ENCODE data around the gene SRRM2. TPM values are rescaled to one million over a fixed set of nuclear protein-coding genes. Genes with fewer than 3 reads are reported as not detected.

SRRM2 gene
- total RNA-seq, 1 experiment from 2014 or later: 746 TPM

DNA sequence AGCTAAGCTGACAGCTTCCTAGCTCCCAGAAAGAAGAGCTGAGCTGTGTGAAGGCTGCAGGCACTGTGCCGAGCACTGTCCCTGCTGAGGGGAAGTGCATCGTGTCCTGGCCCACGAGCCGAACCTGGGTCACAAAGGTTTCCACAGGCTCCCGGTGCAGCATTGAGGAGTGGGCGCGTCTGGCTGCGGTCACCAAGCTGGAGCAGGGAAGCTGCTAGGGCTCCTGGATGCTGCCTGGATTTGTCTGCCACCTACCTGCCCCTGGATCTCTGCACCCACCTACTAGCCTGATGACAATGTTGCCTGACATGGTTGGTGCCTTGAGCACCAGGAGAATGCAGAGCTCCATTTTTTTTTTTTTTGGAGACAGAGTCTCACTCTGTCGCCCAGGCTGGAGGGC, 6.5 kb upstream of the SRRM2 start:
- BruUV-seq (replicated peaks): no TSS peak
- no peak for TF ChIP-seq EZH2 (IDR thresholded peaks at IDR 0.05; ENCODE audit: low read depth)
- TF ChIP-seq, protein P1, sequence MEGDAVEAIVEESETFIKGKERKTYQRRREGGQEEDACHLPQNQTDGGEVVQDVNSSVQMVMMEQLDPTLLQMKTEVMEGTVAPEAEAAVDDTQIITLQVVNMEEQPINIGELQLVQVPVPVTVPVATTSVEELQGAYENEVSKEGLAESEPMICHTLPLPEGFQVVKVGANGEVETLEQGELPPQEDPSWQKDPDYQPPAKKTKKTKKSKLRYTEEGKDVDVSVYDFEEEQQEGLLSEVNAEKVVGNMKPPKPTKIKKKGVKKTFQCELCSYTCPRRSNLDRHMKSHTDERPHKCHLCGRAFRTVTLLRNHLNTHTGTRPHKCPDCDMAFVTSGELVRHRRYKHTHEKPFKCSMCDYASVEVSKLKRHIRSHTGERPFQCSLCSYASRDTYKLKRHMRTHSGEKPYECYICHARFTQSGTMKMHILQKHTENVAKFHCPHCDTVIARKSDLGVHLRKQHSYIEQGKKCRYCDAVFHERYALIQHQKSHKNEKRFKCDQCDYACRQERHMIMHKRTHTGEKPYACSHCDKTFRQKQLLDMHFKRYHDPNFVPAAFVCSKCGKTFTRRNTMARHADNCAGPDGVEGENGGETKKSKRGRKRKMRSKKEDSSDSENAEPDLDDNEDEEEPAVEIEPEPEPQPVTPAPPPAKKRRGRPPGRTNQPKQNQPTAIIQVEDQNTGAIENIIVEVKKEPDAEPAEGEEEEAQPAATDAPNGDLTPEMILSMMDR (conservative IDR thresholded peaks at IDR 0.05): no peak
- no peak overlapping the region for H3K27ac ChIP-seq
- H3F3A ChIP-seq (ENCODE audit: insufficient read depth, low read depth): 0 out of 2 replicates have a peak, but pooled peaks cover 2% of the 10 kb centered on the region
- intact Hi-C loops (cut with micrococcal nuclease; ENCODE audit: unreplicated experiment): no loop called here
- H3K4me3 ChIP-seq: no peak overlapping the region
- POLR2A ChIA-PET (ENCODE audit: unreplicated experiment): interaction anchor here (0.6 to 0.7 kb wide), 3 partner anchors 46 to 223 kb away, joined by 3 to 19 read pairs (median 3); no protein-coding TSS in a partner anchor
- no peaks in the 10 kb centered on the region for H3K9me3 ChIP-seq (ENCODE audit: insufficient read depth, low read depth)
- H3K79me2 ChIP-seq (ENCODE audit: low read depth): peaks cover 17% of the 10 kb centered on the region
- H3K9me2 ChIP-seq (ENCODE audit: insufficient read depth): no peaks in the 10 kb centered on the region
- no peak for DNase-seq
- no peak overlapping the region for H2AFZ ChIP-seq
- no peaks in the 10 kb centered on the region for H3K27me3 ChIP-seq (ENCODE audit: insufficient read depth, low read depth)
- CTCF ChIA-PET: no interaction called here
- H3K4me2 ChIP-seq: no peak overlapping the region
- H3K36me3 ChIP-seq (ENCODE audit: low read depth): no peaks in the 10 kb centered on the region
- peaks cover 8% of the 10 kb centered on the region for H3K4me1 ChIP-seq (replicated peaks; ENCODE audit: insufficient read depth)
- H4K20me1 ChIP-seq (ENCODE audit: insufficient read depth): no peaks in the 10 kb centered on the region

DNA sequence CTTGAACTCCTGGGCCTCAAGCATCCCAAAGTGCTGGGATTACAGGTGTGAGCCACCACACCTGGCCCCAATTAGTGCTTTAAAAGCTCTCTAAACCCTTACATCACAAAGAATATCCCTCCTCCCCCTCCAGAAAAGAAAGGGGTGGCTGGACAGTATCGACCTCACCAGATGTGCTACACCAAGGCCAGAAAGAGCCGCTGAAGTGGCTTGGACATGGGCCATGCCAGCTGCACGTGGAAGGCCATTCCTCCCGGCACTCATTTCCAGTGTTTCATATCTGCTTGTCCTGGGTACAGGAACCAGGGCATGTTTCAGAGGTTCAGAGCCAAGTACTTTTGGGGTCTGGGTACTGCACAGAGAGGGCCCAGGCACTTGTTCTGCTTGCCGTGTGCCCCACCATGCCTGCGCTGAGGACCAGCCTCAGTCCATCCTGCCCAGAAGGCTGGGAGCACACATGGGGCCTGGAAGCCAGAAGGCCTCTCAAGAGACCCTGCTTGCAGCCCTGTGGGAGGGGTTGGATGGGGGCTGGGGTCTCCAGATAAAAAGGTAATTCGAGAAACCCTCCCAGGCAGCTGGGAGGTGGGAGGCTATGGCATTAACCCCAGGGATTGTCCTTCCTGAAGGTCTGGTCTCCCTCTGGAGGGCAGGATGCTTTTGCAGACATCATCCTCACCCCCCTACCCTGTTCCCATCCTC, 3.5 kb upstream of the SRRM2 start:
- Histone ChIP-seq H3F3A (ENCODE audit: insufficient read depth, low read depth) (peaks cover 14% of the 10 kb centered on the region), H3K9me2 (ENCODE audit: insufficient read depth) (no peaks in the 10 kb centered on the region), H3K4me3 (no peak overlapping the region), H4K20me1 (ENCODE audit: insufficient read depth) (peaks cover 9% of the 10 kb centered on the region), H3K27ac (no peak overlapping the region), H3K4me2 (no peak overlapping the region), H3K9me3 (ENCODE audit: insufficient read depth, low read depth) (no peaks in the 10 kb centered on the region), H3K79me2 (ENCODE audit: low read depth) (peaks cover 33% of the 10 kb centered on the region), H2AFZ (no peak overlapping the region), H3K4me1 (replicated peaks; ENCODE audit: insufficient read depth) (peaks cover 12% of the 10 kb centered on the region), H3K27me3 (ENCODE audit: insufficient read depth, low read depth) (no peaks in the 10 kb centered on the region), H3K36me3 (ENCODE audit: low read depth) (0 out of 2 replicates have a peak, but pooled peaks cover 5% of the 10 kb centered on the region)
- DNase-seq: no peak
- intact Hi-C loops (cut with micrococcal nuclease; ENCODE audit: unreplicated experiment): no loop called here
- ChIA-PET CTCF (no interaction called here), POLR2A (ENCODE audit: unreplicated experiment) (no interaction called here)
- TF ChIP-seq EZH2 (IDR thresholded peaks at IDR 0.05; ENCODE audit: low read depth): no peak
- TF ChIP-seq, protein P1 (conservative IDR thresholded peaks at IDR 0.05): no peak
- BruUV-seq (replicated peaks): no TSS peak

DNA sequence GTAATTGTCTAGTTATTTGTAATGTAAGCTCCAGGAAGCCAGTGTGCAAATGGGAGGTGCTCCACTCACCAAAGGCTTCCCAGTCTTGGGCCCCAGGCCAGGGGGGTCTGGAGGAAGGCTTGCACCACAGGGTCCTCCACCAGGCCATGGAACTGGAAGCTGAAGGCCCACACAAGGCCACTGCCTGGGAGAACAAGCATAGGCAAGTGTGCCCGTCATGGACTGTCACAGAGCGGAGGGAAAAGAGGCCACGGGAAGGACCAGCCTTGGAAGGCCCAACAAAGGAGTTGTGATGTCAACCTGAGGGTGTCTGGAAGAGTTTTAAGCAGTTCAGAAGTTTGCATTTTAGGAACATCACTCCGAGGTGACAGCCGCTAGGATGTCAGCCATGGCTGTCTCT, 3.0 kb upstream of the SRRM2 start:
- POLR2A ChIA-PET (ENCODE audit: unreplicated experiment): no interaction called here
- Histone ChIP-seq H3F3A (ENCODE audit: insufficient read depth, low read depth) (peaks cover 14% of the 10 kb centered on the region), H3K9me3 (ENCODE audit: insufficient read depth, low read depth) (no peaks in the 10 kb centered on the region), H3K9me2 (ENCODE audit: insufficient read depth) (no peaks in the 10 kb centered on the region), H3K36me3 (ENCODE audit: low read depth) (0 out of 2 replicates have a peak, but pooled peaks cover 11% of the 10 kb centered on the region), H2AFZ (no peak overlapping the region), H3K27ac (no peak overlapping the region), H3K4me3 (no peak overlapping the region), H3K4me1 (replicated peaks; ENCODE audit: insufficient read depth) (peaks cover 14% of the 10 kb centered on the region), H3K27me3 (ENCODE audit: insufficient read depth, low read depth) (no peaks in the 10 kb centered on the region), H3K4me2 (no peak overlapping the region), H4K20me1 (ENCODE audit: insufficient read depth) (peaks cover 15% of the 10 kb centered on the region), H3K79me2 (ENCODE audit: low read depth) (peaks cover 39% of the 10 kb centered on the region)
- intact Hi-C loops (cut with micrococcal nuclease; ENCODE audit: unreplicated experiment): no loop called here
- DNase-seq: no peak
- CTCF ChIA-PET: no interaction called here
- BruUV-seq (replicated peaks): no TSS peak
- TF ChIP-seq, protein P1 (conservative IDR thresholded peaks at IDR 0.05): no peak
- no peak for TF ChIP-seq EZH2 (IDR thresholded peaks at IDR 0.05; ENCODE audit: low read depth)

Data from PC-9 (cell line).